ENCODE results near the gene ARHGAP31.
"Not testable (repeated sequence)": the region's sequence is repeated elsewhere in the genome, so short reads cannot be mapped to it uniquely, and the experiment has no call there.

GRCh38 chr3:119355608-119356007 lies 61.4 kb downstream of the ARHGAP31 start:
- TF ChIP-seq EZH2phosphoT487 (IDR thresholded peaks at IDR 0.05; ENCODE audit: insufficient read depth, low read depth); EZH2 (IDR thresholded peaks at IDR 0.05; ENCODE audit: insufficient read depth, poor library complexity, severe bottlenecking): not testable (repeated sequence)

Data from GM23248 (cell line).